Parathyroid adenoma (tissue), 2 donors: ENCODE results near the gene ADGRD2.

Experiments
- H2AFZ ChIP-seq: fragments of 300-600 bp; sonication (generic); one replicate; pipeline ENCODE4 v1.7.0; 2017; ENCODE audit warnings: antibody characterized with exemption, mild to moderate bottlenecking
- H3K27ac ChIP-seq: fragments of 300-600 bp; sonication (generic); one replicate; pipeline ENCODE4 v1.7.0; 2017
- H3K27me3 ChIP-seq: fragments of 300-600 bp; sonication (generic); one replicate; pipeline ENCODE4 v1.7.0; 2017; ENCODE audit warnings: low read length; ENCODE audit not compliant: control insufficient read depth, insufficient read depth
- H3K36me3 ChIP-seq: fragments of 300-600 bp; sonication (generic); one replicate; pipeline ENCODE4 v1.7.0; 2017; ENCODE audit warnings: low read length; ENCODE audit not compliant: control insufficient read depth, insufficient read depth
- H3K4me1 ChIP-seq: fragments of 300-600 bp; sonication (generic); one replicate; pipeline ENCODE4 v1.7.0; 2017; ENCODE audit warnings: control low read depth
- H3K4me2 ChIP-seq: fragments of 300-600 bp; sonication (generic); one replicate; pipeline ENCODE4 v1.7.0; 2017; ENCODE audit warnings: low read length
- H3K4me3 ChIP-seq: fragments of 300-600 bp; sonication (generic); one replicate; pipeline ENCODE4 v1.7.0; 2017; ENCODE audit warnings: low read depth, low read length
- H3K79me2 ChIP-seq: fragments of 300-600 bp; sonication (generic); one replicate; pipeline ENCODE4 v1.7.0; 2017; ENCODE audit warnings: control low read depth
- H3K9ac ChIP-seq: fragments of 300-600 bp; sonication (generic); one replicate; pipeline ENCODE4 v1.7.0; 2017; ENCODE audit warnings: mild to moderate bottlenecking
- H3K9me3 ChIP-seq: fragments of 300-600 bp; sonication (generic); one replicate; pipeline ENCODE4 v1.7.0; 2017; ENCODE audit warnings: low read length; ENCODE audit not compliant: control insufficient read depth
- TF ChIP-seq, protein P1 (sequence below): fragments of 300-600 bp; sonication (generic); IDR thresholded peaks from one replicate; pipeline ENCODE4 v1.7.0; 2017; ENCODE audit warnings: antibody characterized with exemption, mild to moderate bottlenecking
- donor health status: primary hyperparathyroidism.

ADGRD2 gene

DNA sequence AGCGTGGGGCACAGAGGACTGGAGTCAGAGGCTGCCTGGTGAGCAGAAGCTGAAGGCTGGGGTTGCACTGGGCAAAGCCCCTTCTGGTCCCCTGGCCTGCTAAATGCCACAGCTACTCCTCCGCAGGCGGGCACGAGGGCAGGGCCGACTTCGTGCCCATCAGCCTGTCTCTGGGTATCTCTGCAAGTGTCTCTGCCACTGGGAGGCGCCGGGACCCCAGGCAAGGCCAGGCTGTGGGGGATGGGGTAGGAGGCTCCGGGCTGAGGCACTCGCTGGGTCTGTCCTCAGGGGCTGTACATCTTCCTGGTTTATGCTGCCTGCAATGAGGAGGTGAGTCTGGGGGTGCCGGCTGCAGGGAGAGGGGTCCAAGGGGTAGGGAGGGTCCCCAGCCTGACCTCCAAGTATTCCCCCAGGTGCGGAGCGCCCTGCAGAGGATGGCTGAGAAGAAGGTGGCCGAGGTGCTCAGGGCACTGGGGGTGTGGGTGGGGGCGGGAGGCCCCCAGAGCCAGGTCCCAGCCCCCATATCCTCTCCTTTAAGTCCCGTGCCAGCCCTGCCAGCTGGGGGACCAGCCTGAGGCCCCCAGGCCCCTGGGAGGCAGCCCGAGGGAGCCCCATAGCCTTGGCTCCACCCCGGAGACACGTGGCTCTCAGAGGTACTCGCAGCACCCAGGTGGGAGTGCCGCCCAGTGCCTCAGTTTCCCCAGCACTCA lies 25.1 kb downstream of the ADGRD2 start:
- H3K27me3 ChIP-seq: peaks cover 4% of the 10 kb centered on the region
- no peaks in the 10 kb centered on the region for H3K9me3 ChIP-seq
- no peaks in the 10 kb centered on the region for H3K4me1 ChIP-seq
- no peak overlapping the region for H2AFZ ChIP-seq
- H3K9ac ChIP-seq: no peak overlapping the region
- no peak overlapping the region for H3K4me3 ChIP-seq
- H3K27ac ChIP-seq: no peak overlapping the region
- TF ChIP-seq, protein P1, sequence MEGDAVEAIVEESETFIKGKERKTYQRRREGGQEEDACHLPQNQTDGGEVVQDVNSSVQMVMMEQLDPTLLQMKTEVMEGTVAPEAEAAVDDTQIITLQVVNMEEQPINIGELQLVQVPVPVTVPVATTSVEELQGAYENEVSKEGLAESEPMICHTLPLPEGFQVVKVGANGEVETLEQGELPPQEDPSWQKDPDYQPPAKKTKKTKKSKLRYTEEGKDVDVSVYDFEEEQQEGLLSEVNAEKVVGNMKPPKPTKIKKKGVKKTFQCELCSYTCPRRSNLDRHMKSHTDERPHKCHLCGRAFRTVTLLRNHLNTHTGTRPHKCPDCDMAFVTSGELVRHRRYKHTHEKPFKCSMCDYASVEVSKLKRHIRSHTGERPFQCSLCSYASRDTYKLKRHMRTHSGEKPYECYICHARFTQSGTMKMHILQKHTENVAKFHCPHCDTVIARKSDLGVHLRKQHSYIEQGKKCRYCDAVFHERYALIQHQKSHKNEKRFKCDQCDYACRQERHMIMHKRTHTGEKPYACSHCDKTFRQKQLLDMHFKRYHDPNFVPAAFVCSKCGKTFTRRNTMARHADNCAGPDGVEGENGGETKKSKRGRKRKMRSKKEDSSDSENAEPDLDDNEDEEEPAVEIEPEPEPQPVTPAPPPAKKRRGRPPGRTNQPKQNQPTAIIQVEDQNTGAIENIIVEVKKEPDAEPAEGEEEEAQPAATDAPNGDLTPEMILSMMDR: no peak
- no peaks in the 10 kb centered on the region for H3K36me3 ChIP-seq
- H3K79me2 ChIP-seq: no peaks in the 10 kb centered on the region
- no peak overlapping the region for H3K4me2 ChIP-seq

DNA sequence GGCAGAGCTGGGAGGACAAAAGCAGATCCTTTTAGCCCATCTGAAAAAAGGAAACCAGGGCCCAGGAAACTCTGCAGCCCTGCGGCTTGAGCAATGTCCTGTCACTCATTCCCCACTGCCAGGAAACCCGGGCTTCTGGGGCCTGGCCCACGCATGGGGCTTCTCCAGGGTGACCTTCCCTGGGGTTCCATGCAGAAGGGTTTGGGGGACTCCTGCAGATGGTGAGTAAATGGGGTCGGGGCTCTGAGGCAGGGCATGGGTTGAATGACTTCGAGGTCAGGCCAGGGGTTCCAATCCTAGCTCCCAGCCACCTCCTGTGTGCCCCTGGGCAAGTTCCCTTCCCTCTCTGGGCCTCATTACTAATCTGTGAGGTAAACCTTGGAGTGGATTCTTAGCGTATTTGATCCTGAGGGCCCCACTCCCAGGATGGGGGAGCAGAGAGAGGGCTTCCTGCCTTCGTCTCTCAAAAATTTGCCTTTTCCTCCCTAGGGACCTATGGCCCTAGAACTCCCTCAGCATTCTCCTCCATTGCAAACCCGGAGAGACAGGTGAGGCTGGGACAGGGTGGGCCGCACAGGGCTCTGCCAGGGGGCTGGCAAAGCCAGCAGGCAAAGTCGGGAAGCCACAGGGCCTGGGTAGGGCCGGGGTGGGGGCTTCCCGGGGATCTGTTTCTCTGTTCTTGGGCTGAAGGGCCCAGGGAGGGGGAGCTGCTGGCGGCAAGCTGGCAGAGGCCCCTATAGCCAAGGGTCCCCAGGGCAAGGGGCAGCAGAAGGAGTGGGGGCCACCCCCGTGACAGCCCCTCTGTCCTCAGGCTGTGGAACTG lies 25.8 kb downstream of the ADGRD2 start:
- TF ChIP-seq, protein P1: no peak
- H3K4me2 ChIP-seq: no peak overlapping the region
- H3K27me3 ChIP-seq: peaks cover 4% of the 10 kb centered on the region
- H3K4me1 ChIP-seq: no peaks in the 10 kb centered on the region
- H3K9me3 ChIP-seq: no peaks in the 10 kb centered on the region
- H3K79me2 ChIP-seq: no peaks in the 10 kb centered on the region
- no peak overlapping the region for H2AFZ ChIP-seq
- H3K27ac ChIP-seq: no peak overlapping the region
- H3K36me3 ChIP-seq: no peaks in the 10 kb centered on the region
- H3K4me3 ChIP-seq: no peak overlapping the region
- no peak overlapping the region for H3K9ac ChIP-seq

DNA sequence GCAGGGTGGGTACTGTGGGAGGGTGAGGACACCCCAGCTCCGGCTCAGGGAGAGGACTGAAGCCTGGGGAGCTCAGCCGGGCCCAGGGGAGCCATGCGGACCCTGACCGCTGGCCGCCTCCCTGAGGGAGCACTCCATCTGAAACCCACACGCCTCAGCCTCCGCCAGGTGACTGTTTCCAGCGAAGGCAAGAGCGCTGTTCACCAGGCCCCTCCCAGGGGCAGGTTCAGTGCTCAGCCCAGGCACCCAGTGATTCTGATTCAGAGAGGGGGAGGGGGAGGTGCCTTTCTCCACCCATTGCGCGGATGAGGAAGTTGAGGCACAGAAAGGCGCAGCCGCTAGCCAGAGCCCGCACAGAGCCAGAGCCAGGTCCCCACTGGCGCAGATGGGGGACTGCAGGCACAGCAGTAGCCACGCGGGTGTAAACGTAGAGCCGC lies 27.0 kb downstream of the ADGRD2 start:
- Histone ChIP-seq H3K4me3 (no peak overlapping the region), H3K79me2 (no peaks in the 10 kb centered on the region), H3K9ac (no peak overlapping the region)

DNA sequence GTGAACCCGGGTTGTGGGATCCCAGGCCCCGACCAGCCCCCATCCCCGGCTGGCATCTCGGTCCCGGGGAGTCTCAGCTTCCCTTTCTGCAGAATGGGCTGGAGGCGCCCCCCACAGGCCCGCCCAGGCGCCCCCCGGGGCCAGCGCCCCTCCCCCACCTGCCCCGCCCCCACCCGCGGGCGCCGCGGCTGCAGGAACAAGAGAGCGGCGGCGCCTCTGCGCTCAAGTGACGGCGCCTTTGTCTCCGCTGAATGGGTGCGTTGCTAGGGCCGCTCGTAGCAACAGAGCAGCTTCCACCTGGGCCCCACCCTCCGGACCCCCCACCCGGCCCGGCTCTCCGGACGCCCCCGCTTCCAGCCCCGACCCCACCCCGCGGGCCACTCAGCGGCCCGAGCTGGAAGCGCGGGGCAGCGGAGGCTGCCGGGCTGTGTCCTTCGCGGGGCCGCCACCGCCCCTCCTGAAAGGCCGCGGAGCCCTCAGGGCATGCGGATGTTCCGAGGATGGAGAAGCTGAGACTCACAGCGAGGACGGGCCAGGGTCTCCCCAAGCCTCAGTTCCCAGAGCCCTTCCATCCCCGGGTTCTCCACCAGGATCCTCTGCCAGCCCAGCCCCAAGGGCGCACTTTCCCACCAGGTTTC lies 27.5 kb downstream of the ADGRD2 start:
- Histone ChIP-seq H3K4me2 (no peak overlapping the region), H3K4me3 (no peak overlapping the region), H3K9ac (no peak overlapping the region), H3K79me2 (no peaks in the 10 kb centered on the region), H3K36me3 (no peaks in the 10 kb centered on the region), H3K27ac (no peak overlapping the region), H3K27me3 (peaks cover 4% of the 10 kb centered on the region), H2AFZ (no peak overlapping the region), H3K4me1 (no peaks in the 10 kb centered on the region), H3K9me3 (no peaks in the 10 kb centered on the region)
- TF ChIP-seq, protein P1: no peak

More for the DNA sequence above, 27.0 kb downstream of the ADGRD2 start:
- TF ChIP-seq, protein P1: no peak
- no peaks in the 10 kb centered on the region for H3K36me3 ChIP-seq
- no peak overlapping the region for H3K4me2 ChIP-seq
- no peak overlapping the region for H3K27ac ChIP-seq
- H3K27me3 ChIP-seq: peaks cover 4% of the 10 kb centered on the region
- no peak overlapping the region for H2AFZ ChIP-seq
- H3K4me1 ChIP-seq: no peaks in the 10 kb centered on the region
- H3K9me3 ChIP-seq: no peaks in the 10 kb centered on the region
